Kidney tubule cell (primary cell): Measurements from ENCODE around the gene DNAAF9.
"Not testable (repeated sequence)": the region's sequence is repeated elsewhere in the genome, so short reads cannot be mapped to it uniquely, and the experiment has no call there.

Experiments used
- DNase-seq: peaks from one replicate; pipeline ENCODE4 v3.0.0-alpha.2; 2018; ENCODE audit warnings: low spot score

DNAAF9 gene

GRCh38 chr20:3407040-3407770 lies at the start of gene DNAAF9:
TSS of gene DNAAF9 (minus strand) at chr20:3407669. CDS start at chr20:3407557, 112 bp downstream.
- peak; percentile 59 for DNase-seq

- no peak for DNase-seq
Observed at GRCh38 chr20:3456648-3457047, 49.2 kb upstream of the DNAAF9 start.

DNA sequence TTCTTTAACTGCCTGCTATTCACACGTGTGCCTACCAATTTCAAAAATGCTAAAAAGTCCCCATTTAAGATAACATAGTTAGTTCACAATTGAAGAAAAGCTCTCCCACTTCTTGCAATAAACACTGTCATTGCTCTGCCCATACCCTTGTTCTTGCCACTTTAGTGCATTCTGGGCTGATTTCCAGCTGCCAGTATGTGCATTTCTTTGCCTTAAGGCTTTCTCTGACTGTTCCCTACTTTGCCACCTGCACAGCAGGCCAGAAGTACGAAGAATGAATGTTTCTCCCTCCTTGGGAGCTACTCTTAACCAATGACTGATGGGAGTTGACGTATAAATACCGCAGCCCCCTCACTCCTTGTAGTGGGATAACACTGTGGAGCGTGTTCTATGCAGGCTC lies 47.4 kb upstream of the DNAAF9 start:
- no peak for DNase-seq

DNA sequence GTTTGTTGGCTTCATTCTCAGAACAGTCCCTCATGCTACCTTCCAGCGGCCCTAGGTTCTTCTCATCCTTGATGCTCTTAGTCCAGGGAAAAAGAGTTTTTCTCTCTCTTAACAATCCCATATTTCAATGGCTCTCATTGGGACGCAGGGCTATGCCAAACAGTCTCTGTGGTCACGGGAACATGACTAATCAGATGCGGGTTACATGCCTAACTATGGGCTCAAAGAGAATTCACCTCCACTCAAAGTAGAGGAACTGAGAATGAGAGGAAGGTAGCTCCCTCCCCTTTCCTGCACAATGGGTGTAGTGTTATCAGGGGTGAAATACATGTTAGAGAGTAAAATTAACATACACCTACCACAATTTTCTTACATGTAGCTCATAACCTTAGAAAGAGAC lies 45.2 kb upstream of the DNAAF9 start:
- peak; percentile 37 for DNase-seq

- no peak for DNase-seq
Observed at GRCh38 chr20:3452136-3452535, 44.7 kb upstream of the DNAAF9 start.

- DNase-seq, result no peak
Observed at GRCh38 chr20:3449319-3449718, 41.9 kb upstream of the DNAAF9 start.

GRCh38 chr20:3447321-3447720 lies 39.9 kb upstream of the DNAAF9 start:
- no peak for DNase-seq

GRCh38 chr20:3446779-3447178 lies 39.3 kb upstream of the DNAAF9 start:
- DNase-seq, result no peak

DNA sequence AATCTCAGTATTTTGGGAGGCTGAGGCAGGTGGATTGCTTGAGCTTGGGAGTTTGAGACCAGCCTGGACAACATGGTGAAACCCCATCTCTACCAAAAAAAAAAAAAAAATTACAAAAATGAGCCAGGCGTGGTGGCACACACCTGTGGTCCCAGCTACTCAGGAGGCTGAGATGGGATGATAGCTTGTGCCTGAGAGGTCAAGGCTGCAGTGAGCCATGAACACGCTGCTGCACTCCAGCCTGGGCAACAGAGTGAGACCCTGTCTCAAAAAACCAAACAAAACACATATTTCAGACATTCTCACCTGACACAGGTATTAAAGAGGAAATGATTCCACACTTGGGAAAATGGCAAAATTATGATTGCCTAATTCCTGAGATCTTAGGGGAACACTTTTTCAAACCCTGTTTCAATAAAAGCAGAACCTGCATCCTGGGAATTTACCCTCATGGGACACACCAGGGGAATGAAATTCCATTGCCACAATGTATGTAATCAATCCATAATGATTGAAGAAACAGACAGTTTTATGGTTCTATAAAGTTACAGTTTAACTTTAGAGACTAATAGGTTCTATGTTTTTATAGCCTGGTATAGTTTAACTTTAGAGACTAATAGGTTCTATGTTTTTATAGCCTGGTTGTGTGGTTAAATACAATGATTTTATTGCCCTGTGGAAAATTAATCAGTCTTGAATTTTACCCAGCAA lies 29.6 kb upstream of the DNAAF9 start:
- DNase-seq, result no peak

DNA sequence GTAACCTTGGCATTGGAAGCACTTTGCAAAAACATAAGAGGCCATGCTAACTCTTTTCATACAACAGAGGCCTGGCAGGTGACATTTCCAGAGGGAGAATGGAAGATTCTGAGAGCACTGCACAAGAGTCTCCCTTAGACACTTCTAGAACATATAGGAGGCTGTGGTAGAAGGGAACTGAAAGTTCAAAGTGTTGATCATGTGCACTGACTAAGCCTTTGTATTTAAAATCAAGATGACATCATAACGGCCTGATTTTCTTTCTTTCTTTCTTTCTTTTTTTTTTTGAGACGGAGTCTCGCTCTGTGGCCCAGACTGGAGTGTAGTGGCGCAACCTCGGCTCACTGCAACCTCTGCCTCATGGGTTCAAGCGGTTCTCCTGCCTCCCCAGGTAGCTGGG lies 26.8 kb upstream of the DNAAF9 start:
- DNase-seq, result no peak

- DNase-seq, result no peak
Observed at GRCh38 chr20:3433744-3434143, 26.3 kb upstream of the DNAAF9 start.

DNA sequence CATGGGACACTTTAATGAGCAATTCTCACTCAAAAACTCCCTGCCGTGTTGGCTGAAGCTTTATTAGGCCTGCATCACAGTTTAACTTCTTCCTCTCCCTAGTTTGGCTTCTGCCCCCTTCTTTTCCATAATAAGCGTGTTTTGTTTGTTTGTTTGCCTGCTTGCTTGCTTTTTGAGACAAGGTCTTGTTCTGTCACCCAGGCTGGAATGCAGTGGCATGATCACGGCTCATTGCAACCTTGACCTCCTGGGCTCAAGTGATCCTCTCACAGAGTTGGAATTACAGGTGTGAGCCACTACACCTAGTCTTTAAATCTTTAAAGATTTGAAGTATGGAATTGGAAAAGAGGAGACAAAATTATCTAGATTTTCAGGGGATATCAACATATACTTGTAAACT lies 25.4 kb upstream of the DNAAF9 start:
- no peak for DNase-seq

- DNase-seq, result peak; percentile 37
Observed at GRCh38 chr20:3431109-3431508, 23.6 kb upstream of the DNAAF9 start.

DNA sequence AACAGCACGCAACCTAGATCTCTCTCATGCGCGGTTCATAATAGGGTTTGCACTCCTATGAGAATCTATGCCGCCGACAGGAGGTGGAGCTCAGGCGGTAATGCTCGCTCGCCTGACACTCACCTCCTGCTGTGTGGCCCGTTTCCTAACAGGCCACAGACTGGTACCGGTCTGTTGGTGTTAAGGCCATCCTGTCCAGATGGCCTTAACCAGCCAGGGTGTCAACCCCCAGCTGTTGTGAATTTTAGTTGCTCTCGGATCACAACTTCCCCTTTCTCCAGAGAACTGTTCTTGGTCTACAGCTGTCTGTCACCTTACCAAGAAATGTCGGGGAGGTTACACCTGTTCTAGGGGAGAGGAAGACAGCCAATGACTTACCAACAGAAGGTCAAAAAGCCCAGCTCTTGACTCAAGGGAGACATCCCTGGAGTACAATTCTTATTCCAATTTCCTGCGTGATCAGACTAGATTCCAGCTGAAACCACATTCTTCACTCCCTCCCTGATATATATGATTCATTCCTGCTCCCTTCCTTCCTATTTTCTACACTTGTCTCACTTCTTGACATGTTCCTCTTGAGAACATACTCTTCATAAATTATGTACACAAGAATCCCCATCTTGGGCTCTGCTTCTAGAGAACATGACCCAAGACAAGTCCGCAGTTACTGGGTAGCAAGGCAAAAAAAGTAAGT lies 23.1 kb upstream of the DNAAF9 start:
- no peak for DNase-seq

GRCh38 chr20:3426766-3427165 lies 19.3 kb upstream of the DNAAF9 start:
- not testable (repeated sequence) for DNase-seq

GRCh38 chr20:3423126-3423525 lies 15.7 kb upstream of the DNAAF9 start:
- no peak for DNase-seq

DNA sequence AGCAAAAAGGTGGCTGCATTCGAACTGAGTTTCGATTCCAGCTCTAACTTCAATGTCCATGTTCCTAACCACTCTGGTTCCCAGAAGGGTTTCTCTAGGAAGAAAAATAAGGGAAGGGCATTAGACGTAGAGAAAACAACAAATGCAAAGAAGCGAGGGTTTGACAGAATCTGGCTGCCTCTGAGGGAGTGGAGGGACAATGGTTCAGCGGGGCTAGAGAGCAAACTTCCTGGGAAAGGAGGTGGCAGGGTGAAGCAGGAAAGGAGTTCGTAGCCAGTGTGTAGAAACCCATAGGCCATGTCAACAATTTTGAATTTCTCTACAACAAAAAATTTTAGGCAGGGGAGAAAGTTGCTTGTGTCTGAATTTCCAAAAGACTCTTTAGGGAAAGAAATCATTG lies 14.5 kb upstream of the DNAAF9 start:
- DNase-seq, result no peak

DNA sequence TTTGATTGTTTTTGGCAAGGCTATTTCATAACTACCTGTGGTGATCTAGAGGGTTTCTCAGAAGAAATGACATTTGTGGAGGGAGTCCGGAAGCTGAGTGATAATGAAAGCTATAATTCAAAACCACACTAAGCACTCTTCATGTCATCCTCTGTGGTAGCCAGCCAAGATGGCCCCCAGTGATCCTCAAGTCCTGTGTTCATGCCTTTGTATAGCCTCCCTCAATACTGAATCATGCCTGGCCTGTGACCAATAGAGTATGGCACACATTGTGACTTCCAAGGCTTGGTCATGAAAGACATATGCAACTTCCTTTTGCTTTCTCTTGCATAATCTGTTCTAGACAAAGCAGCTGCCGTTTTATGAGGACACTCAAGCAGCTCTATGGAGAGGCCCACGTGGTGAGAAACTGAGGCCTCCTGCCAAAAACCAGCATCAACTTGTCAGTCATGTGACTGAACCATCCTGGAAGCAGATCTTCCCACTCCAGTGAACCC lies 12.8 kb upstream of the DNAAF9 start:
- peak; percentile 35 for DNase-seq

GRCh38 chr20:3418161-3418560 lies 10.7 kb upstream of the DNAAF9 start:
- not testable (repeated sequence) for DNase-seq

- no peak for DNase-seq
Observed at GRCh38 chr20:3414122-3414521, 6.7 kb upstream of the DNAAF9 start.

GRCh38 chr20:3413393-3413889 lies 6.0 kb upstream of the DNAAF9 start:
- DNase-seq, result no peak

- no peak for DNase-seq
Observed at GRCh38 chr20:3412600-3413392, 5.3 kb upstream of the DNAAF9 start.
